GM10248 (cell line): ENCODE data around the gene GNG10.
A peak's percentile ranks its signal among the peaks of the same experiment; 100 is the strongest.
"Not testable (repeated sequence)": the region's sequence is repeated elsewhere in the genome, so short reads cannot be mapped to it uniquely, and the experiment has no call there.

Experiments used
- CTCF ChIA-PET: fragments of 300-600 bp; sonication (Branson Sonifier 250); formaldehyde crosslinking; extraction: SDS; loops from one replicate; lab custom pipeline; 2021; ENCODE audit warnings: antibody characterized with exemption; lab: Yijun Ruan, JAX
- POLR2A ChIA-PET: fragments of 350-650 bp; sonication (Branson Sonifier 250); formaldehyde crosslinking; extraction: SDS; loops from one replicate; lab custom pipeline; 2020; ENCODE audit warnings: antibody characterized with exemption; lab: Yijun Ruan, JAX
- DNase-seq: peaks from one replicate; pipeline ENCODE4 v3.0.0; 2012; ENCODE audit errors: extremely low spot score
- TF ChIP-seq, protein P1 (sequence below): IDR thresholded peaks from 2 replicates; pipeline ENCODE4 v1.5.1; 2012; ENCODE audit warnings: mild to moderate bottlenecking, low read depth; ENCODE audit errors: extremely low read depth, missing control alignments, control extremely low read depth

The GNG10 gene

DNA sequence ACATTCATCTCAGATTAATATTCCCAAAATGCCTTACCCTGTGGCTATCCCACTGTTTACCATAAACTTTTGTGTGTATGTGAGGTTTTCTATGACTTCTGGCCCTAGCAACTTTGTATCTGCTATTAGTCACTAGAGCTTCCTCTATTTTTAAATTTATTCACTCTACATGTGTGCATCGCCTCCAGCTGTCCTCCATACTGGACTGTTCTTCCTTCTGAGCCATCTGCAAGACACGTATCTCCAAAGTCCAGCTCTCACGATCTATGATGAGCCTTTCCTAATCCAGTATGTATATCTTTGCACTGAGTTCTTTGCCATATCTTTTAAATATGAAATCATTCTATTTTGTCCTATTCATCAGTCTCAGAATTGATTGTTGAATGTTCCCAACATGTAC, 1.7 kb upstream of the GNG10 start:
- DNase-seq, result no peak
- TF ChIP-seq, protein P1, sequence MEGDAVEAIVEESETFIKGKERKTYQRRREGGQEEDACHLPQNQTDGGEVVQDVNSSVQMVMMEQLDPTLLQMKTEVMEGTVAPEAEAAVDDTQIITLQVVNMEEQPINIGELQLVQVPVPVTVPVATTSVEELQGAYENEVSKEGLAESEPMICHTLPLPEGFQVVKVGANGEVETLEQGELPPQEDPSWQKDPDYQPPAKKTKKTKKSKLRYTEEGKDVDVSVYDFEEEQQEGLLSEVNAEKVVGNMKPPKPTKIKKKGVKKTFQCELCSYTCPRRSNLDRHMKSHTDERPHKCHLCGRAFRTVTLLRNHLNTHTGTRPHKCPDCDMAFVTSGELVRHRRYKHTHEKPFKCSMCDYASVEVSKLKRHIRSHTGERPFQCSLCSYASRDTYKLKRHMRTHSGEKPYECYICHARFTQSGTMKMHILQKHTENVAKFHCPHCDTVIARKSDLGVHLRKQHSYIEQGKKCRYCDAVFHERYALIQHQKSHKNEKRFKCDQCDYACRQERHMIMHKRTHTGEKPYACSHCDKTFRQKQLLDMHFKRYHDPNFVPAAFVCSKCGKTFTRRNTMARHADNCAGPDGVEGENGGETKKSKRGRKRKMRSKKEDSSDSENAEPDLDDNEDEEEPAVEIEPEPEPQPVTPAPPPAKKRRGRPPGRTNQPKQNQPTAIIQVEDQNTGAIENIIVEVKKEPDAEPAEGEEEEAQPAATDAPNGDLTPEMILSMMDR, result no peak
- ChIA-PET CTCF (no interaction called here), POLR2A (no interaction called here)

DNA sequence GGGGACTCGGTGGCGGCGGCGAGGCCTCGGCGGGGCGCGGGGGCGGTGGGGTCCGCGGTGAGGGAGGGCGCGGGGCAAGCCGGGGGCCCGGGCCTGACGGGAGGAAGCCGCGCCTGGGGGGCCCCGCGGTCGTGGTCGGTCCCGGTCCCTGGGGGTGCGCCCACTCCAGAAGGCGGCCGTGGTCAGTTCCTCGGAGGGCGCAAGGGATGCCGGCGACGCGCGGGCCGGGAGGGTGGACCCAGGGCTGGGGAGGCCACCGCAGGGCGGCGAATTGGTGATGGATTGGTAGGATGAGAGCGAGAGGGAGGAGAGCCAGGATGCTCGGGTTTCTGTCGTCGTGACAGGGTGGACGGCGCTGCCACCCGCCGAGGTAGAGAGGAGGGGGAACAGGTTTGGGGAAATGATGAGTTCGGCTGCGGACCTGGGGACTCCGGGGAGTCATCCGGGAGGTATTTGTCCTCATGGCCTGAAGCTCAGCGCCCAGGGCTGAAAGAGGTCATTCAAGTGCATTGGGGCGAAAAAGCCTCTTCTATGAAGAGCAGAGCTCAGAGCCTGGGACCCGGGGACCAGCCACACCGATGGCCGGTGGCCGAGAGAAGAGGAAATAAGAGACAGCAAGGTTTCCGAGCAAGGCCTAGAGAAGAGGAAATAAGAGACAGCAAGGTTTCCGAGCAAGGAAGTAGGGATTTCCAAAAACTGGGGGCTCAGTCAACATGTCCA, 557 bp downstream of the GNG10 start:
- peak; percentile 55 for DNase-seq
- ChIA-PET CTCF (interaction anchor here (1.0 to 1.7 kb wide), 2 partner anchors 9 to 40 kb away, joined by 3 to 6 read pairs; no protein-coding TSS in a partner anchor), POLR2A (interaction anchor here (0.9 kb wide), 1 partner anchor 10 kb away, joined by 3 read pairs; no protein-coding TSS in a partner anchor)
- TF ChIP-seq, protein P1, result no peak

DNA sequence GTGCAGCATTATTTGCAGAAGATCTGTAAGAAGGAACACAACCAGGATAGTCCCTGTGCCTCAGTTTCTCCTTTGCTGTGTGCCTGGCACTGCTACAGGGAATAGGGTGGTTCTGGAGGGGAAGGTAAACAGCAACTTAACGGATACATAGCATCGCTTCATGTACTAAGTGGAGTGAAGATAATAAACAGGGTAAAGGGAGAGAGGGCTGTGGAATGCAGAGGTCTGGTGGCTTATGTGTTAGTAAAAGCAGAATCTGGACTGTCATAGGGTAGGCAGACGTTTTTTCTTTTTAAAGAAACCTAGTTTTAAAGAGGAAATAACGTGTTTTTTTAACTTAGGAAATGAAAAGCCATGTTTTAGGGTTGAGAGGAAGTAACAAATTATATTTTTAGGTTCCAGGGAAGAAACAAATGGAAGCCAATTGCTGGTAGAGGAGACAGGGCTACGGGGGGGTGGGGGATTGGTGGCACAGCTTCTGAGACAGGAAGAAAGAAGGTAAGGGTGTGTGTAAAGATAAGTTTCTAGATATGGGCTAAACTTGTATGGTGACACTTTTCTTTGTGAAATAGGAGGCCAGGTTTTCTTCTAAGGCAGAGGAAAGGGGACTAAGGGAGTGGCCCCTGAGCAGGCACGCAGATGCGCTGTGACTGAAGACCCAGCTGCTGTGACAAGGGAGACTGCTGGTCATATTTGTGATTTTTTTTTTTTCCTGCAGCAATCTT, 1.3 kb downstream of the GNG10 start:
- ChIA-PET CTCF (interaction anchor here (1.7 kb wide), 1 partner anchor 8 kb away, joined by 6 read pairs; no protein-coding TSS in a partner anchor), POLR2A (interaction anchor here (0.5 kb wide), 1 partner anchor 41 kb away, joined by 3 read pairs; no protein-coding TSS in a partner anchor)
- no peak for DNase-seq
- TF ChIP-seq, protein P1, result no peak

DNA sequence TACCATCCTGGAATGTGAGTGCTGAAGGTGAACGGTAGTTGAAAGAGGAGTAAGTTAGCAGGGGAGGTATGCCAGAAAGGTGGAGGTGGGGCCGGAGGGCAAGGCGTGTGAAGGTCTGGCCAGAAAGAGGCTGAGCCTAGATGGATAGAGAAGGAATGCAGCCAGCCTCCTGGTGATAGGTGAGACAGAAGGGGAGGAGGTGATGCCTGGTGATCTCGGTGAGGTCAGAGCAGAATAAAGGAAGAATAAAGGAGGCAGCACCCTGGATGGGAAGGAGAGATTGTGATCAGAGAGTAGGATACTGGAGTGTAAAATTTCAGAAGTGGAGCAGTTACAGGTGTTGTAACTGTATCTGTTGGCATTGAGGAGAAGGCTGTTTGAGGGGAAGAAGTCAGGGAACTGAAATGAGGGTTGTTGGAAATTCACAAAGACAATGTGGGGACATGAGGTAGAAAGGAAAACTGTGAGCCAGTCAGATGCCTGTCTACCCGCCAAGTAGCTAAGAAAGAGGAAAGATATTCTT, 2.0 kb downstream of the GNG10 start:
- POLR2A ChIA-PET, result interaction anchor here (0.5 to 0.7 kb wide), 3 partner anchors 41 to 713 kb away, joined by 3 to 4 read pairs (median 4); no protein-coding TSS in a partner anchor
- CTCF ChIA-PET, result interaction anchor here (1.1 kb wide), 1 partner anchor 11 kb away, joined by 3 read pairs; no protein-coding TSS in a partner anchor
- TF ChIP-seq, protein P1, result no peak
- no peak for DNase-seq

DNA sequence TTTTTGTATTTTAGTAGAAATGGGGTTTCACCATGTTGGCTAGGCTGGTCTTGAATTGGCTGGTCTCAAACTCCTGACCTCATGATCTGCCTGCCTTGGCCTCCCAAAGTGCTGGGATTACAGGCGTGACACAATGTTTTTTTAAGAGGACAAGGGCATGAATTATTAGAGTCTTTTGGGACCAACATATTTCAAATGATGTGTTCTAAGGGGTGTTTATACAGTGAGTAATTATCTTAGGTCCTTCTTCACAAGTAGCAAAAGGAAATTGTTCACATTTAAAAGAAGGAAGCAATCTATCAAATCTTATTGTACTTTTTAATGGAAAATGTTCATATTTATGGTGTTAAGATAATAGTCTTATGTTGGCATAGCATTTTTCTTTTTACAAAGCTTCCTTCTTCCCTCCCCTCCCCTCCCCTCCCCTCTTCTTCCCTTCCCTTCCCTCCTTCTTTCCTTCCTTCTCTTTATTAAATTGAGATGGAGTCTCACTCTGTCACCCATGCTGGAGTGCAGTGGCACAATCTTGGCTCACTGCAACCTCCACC, 6.7 kb downstream of the GNG10 start:
- ChIA-PET POLR2A (no interaction called here), CTCF (no interaction called here)
- TF ChIP-seq, protein P1, result no peak
- no peak for DNase-seq

DNA sequence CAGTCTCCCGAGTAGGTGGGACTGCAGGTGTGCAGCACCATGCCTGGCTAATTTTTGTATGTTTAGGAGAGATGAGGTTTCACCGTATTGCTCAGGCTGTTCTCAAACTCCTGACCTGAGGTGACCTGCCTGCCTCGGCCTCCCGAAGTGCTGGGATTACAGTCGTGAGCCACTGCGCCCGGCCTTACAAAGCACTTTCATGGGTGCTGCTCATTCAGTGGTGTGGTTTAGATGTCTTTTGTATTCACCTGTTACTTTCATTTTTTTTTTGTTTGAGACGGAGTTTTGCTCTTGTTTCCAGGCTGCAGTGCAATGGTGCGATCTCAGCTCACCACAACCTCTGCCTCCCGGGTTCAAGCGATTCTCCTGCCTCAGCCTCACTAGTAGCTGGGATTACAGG, 7.2 kb downstream of the GNG10 start:
- POLR2A ChIA-PET, CTCF ChIA-PET, DNase-seq: not testable (repeated sequence)

DNA sequence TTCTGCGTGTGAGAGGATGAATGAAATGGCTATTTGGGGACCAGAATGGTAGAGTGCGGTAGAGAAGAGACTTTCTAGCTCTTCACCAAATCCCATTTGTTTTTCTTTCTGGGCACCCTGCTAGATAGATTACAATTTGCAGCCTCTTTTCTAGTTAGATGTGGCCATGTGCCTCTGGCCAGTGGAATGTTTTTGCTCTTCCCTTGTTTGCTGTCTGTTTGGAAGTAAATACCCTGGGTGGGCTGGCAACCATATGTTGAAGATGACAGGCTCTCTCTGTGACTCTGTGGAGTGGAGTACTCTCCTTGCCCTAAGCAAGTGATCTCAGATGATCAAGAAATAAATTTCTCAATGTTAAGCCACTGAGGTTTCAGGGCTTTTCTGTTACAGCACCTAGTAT, 12.9 kb downstream of the GNG10 start:
- ChIA-PET POLR2A (no interaction called here), CTCF (no interaction called here)
- TF ChIP-seq, protein P1, result no peak
- no peak for DNase-seq
